Panc1 (cell line): ENCODE measurements around the gene RAD17.

Experiments used
- CTCF ChIP-seq: fragments of 450-650 bp; IDR thresholded peaks from 2 replicates; pipeline ENCODE4 v1.5.1; 2017; ENCODE audit warnings: mild to moderate bottlenecking
- SIN3A ChIP-seq: IDR thresholded peaks from 2 replicates; pipeline ENCODE4 v1.6.1; 2012; ENCODE audit warnings: low read depth, mild to moderate bottlenecking, low read length, moderate library complexity, borderline replicate concordance; ENCODE audit not compliant: insufficient read depth
- TCF7L2 ChIP-seq: IDR thresholded peaks from 2 replicates; pipeline ENCODE4 v1.6.1; 2011; ENCODE audit warnings: mild to moderate bottlenecking, low read depth, low read length, inconsistent platforms

GRCh38 chr5:69364850-69365249 is 4.8 kb upstream of the RAD17 start:
- no peak; the same call in 1 of the 2 replicates for TF ChIP-seq CTCF
- no peak for TF ChIP-seq SIN3A
- no peak for TF ChIP-seq TCF7L2
